ENCODE results near the gene HACD2. TPM values are rescaled to one million over a fixed set of nuclear protein-coding genes. Genes with fewer than 3 reads are reported as not detected.

The HACD2 gene
- total RNA-seq (2013), result 15.5 TPM
- polyA plus RNA-seq, result 10 to 100 TPM; 12.9 to 17.1 (median 15.1) TPM
- polyA minus RNA-seq, result 8.3 and 10.4 TPM in 2 replicates
- 11.0 to 49.5 (median 35.1) reads per million in 11 experiments for total RNA-seq

DNA sequence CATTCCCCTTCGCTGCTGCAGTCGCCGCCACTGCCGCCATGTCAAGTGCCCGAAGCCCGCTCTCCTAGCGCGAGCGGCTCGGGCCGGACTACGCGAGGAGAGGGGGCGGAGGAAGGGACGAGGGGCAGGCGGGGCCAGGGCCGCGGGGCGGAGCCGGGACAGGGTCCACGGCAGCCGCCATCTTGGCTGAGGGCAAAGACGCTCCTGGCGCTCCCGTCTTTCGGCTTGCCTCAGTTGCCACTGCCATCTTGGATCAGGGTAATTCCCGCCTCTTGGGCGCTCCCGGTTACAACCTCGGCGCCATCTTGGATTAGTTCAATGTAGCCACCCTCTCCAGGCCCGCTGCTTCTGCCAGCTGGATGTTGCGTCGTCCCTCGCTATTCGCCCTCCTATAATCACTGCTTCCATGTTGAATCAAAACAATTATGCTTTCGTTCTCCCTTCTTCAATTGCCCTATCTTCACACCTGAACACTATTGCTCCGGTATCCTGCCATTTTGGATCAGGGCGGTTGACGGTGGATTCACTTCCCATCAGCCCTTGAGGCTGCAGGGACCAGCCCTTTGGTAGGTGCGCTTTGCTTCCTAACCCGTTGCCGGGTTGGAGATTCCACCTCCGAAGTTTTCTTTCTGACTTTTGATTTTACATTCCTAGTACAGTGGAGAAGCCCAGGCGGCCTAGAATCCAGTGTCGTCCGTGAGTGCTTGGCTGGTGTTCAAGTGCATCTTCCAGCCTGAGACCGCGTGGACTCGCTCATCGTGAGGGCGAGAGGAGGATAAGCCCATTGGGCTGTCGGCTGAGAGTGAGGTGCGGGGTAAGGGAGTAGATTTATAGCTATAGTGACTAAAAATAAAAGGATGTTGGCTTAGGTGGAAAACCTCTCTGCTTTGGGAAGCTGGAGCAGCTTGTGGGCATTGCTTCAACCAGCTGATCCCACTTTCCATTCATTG, at the start of gene HACD2:
HACD2 (minus strand) TSS at position 66 of the 950 bp plus-strand sequence; CDS start at position 40, 26 bp downstream.
- Histone ChIP-seq H3K79me2 (ENCODE audit: insufficient read depth, low read length) (peaks cover 19% of the 10 kb centered on the region), H3K4me1 (ENCODE audit: control insufficient read depth in 1 of 2, insufficient read depth in 2 of 2, low read length in 2 of 2) (peaks cover 13 to 23% of the 10 kb centered on the region in 2 donors), H2AFZ (ENCODE audit: insufficient read depth, low read depth, low read length, poor library complexity, severe bottlenecking) (peak within 1 kb of the TSS; percentile 93), H3K36me3 (replicated peaks in 1 of 2; ENCODE audit: control insufficient read depth in 1 of 2, insufficient read depth in 2 of 2, low read length in 2 of 2) (peaks cover 8 to 20% of the 10 kb centered on the region in 2 donors), H3K27me3 (ENCODE audit: control insufficient read depth in 2 of 2, insufficient read depth in 2 of 2, low read length in 2 of 2) (no peaks in the 10 kb centered on the region), H4K20me1 (ENCODE audit: insufficient read depth, low read length) (no peaks in the 10 kb centered on the region), H3K27ac (ENCODE audit: low read depth in 1 of 2, low read length in 2 of 2) (peak within 1 kb of the TSS; percentile 70 to 94), H3K9me3 (replicated peaks in 1 of 2; ENCODE audit: control insufficient read depth in 1 of 2, insufficient read depth in 1 of 2, low read length in 2 of 2) (peaks cover 11% of the 10 kb centered on the region in 2 donors), H3K4me2 (replicated peaks; ENCODE audit: extremely low read depth, low read length, poor library complexity, severe bottlenecking) (peak within 1 kb of the TSS; percentile 79), H3K9ac (ENCODE audit: insufficient read depth, low read length, poor library complexity, severe bottlenecking) (peak within 1 kb of the TSS; percentile 84), H3K4me3 (replicated peaks in 1 of 3; ENCODE audit: low read depth in 2 of 3, low read length in 3 of 3) (peak within 1 kb of the TSS; percentile 79 to 98 (median 95))
- H3K36me3 Mint-ChIP-seq, result peaks cover 29 to 40% of the 10 kb centered on the region in 2 donors
- peak; percentile 94 to 98 (median 95) for DNase-seq
- H3K27me3 Mint-ChIP-seq (ENCODE audit: low read depth in 3 of 3), result peaks cover 0 to 1% (median 0%) of the 10 kb centered on the region in 3 donors
- intact Hi-C loops (cut with micrococcal nuclease), result loop anchor here in 1 of 2 donors (10.0 kb wide), 1 partner anchor 1200 kb away; the partner anchor contains the start of genes FAM162A and MIX23
- H3K4me1 Mint-ChIP-seq, result peaks cover 19% of the 10 kb centered on the region
- no peak within 1 kb of the TSS for H3K4me3 Mint-ChIP-seq
- H3K27ac Mint-ChIP-seq, result peak within 1 kb of the TSS in 6 of 7 donors; percentile 24 to 82 (median 64)
- TF ChIP-seq, protein P1, sequence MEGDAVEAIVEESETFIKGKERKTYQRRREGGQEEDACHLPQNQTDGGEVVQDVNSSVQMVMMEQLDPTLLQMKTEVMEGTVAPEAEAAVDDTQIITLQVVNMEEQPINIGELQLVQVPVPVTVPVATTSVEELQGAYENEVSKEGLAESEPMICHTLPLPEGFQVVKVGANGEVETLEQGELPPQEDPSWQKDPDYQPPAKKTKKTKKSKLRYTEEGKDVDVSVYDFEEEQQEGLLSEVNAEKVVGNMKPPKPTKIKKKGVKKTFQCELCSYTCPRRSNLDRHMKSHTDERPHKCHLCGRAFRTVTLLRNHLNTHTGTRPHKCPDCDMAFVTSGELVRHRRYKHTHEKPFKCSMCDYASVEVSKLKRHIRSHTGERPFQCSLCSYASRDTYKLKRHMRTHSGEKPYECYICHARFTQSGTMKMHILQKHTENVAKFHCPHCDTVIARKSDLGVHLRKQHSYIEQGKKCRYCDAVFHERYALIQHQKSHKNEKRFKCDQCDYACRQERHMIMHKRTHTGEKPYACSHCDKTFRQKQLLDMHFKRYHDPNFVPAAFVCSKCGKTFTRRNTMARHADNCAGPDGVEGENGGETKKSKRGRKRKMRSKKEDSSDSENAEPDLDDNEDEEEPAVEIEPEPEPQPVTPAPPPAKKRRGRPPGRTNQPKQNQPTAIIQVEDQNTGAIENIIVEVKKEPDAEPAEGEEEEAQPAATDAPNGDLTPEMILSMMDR (IDR thresholded peaks at IDR 0.05), result no peak
- 0% methylated on average over 54 of the region's 54 CpGs for WGBS (ENCODE audit: insufficient coverage)
- peaks cover 10 to 21% (median 15%) of the 10 kb centered on the region in 7 donors for H3K9me3 Mint-ChIP-seq

All from CD14-positive monocyte (primary cell).